GM06990 (cell line): ENCODE results near the gene IL5RA.

Experiments used
- DNase-seq: peaks from one replicate; pipeline ENCODE4 v3.0.0-alpha.2; 2011; ENCODE audit not compliant: insufficient read length; ENCODE audit errors: extremely low read depth
- H3K27me3 ChIP-seq: replicated peaks from 2 replicates; pipeline ENCODE4 v1.6.0; 2011; ENCODE audit warnings: low read length; ENCODE audit not compliant: control insufficient read depth, insufficient read depth
- H3K36me3 ChIP-seq: 2 replicates; pipeline ENCODE4 v1.5.1; 2011; ENCODE audit warnings: low read length; ENCODE audit not compliant: control insufficient read depth, insufficient read depth
- H3K4me3 ChIP-seq: replicated peaks from 2 replicates; pipeline ENCODE4 v1.5.1; 2011; ENCODE audit warnings: low read depth, mild to moderate bottlenecking, control low read depth, low read length
- TF ChIP-seq, protein P1 (sequence below): IDR thresholded peaks from 2 replicates; pipeline ENCODE4 v1.5.1; 2011; ENCODE audit warnings: low read length, control low read depth, mild to moderate bottlenecking, inconsistent platforms; ENCODE audit not compliant: insufficient read depth, poor library complexity, severe bottlenecking

The IL5RA gene

DNA sequence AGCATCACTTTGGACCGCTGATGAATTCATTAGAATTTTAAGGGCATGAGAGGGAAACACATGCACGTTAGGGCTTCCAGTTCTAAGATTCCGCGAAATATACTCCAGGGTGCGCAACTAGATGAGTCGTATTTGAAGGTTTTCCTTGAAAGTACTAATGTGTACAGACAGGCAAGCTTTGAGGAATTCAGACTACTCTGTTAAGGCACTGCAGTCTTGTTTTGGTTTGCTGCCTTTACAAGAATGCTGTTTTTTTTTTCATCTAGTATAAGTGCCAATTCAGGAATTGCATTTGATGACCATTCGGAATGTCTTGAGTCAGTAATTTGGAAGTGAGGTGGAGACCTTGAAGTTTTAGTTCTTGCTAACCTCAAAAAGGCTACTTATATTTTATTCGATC lies 35.7 kb upstream of the IL5RA start:
- no peak for DNase-seq
- H3K36me3 ChIP-seq, result peaks cover 7% of the 10 kb centered on the region
- TF ChIP-seq, protein P1, sequence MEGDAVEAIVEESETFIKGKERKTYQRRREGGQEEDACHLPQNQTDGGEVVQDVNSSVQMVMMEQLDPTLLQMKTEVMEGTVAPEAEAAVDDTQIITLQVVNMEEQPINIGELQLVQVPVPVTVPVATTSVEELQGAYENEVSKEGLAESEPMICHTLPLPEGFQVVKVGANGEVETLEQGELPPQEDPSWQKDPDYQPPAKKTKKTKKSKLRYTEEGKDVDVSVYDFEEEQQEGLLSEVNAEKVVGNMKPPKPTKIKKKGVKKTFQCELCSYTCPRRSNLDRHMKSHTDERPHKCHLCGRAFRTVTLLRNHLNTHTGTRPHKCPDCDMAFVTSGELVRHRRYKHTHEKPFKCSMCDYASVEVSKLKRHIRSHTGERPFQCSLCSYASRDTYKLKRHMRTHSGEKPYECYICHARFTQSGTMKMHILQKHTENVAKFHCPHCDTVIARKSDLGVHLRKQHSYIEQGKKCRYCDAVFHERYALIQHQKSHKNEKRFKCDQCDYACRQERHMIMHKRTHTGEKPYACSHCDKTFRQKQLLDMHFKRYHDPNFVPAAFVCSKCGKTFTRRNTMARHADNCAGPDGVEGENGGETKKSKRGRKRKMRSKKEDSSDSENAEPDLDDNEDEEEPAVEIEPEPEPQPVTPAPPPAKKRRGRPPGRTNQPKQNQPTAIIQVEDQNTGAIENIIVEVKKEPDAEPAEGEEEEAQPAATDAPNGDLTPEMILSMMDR, result no peak
- H3K27me3 ChIP-seq, result no peaks in the 10 kb centered on the region
- no peak overlapping the region for H3K4me3 ChIP-seq

DNA sequence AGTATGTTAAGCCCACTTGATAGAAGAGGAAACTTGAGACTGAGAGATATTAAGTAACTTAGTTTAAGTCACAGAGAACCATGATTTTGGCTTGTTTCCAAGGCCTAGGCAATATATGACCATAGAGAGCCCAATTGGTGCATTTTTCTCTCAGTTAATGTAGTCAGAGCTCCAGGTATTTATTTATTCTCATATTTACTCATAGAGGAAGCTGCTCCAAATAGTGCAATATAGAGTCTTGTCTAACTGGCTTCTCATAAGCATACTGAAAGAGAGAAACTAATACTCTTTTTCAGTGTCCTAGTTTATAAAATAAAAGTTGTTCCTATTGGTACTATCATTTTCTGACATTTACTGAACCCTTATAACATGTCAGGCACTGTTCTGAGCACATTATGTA lies 31.8 kb upstream of the IL5RA start:
- no peak overlapping the region for H3K4me3 ChIP-seq
- H3K36me3 ChIP-seq, result peaks cover 11% of the 10 kb centered on the region
- DNase-seq, result no peak
- TF ChIP-seq, protein P1, result no peak
- no peaks in the 10 kb centered on the region for H3K27me3 ChIP-seq

DNA sequence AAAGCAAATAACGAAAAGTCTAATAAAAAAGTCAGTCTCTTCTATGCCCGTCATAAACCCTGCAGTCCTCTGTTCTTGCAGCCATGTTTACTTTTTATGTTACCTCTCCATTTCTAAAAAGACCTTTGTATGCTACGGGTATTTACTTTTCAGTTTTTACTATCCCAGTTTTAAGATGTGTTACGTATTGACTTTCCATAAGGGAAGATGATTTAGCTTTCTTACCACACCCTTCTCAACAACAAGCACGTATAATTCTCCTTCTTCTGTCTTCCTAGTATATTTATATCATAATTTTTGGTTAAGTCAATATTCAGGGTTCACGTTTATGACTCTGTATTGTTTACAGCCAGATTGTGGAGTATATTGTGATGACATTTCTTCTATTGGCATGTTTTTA lies 27.4 kb upstream of the IL5RA start:
- H3K36me3 ChIP-seq, result peaks cover 13% of the 10 kb centered on the region
- no peaks in the 10 kb centered on the region for H3K27me3 ChIP-seq
- H3K4me3 ChIP-seq, result no peak overlapping the region
- TF ChIP-seq, protein P1, result no peak
- no peak for DNase-seq

DNA sequence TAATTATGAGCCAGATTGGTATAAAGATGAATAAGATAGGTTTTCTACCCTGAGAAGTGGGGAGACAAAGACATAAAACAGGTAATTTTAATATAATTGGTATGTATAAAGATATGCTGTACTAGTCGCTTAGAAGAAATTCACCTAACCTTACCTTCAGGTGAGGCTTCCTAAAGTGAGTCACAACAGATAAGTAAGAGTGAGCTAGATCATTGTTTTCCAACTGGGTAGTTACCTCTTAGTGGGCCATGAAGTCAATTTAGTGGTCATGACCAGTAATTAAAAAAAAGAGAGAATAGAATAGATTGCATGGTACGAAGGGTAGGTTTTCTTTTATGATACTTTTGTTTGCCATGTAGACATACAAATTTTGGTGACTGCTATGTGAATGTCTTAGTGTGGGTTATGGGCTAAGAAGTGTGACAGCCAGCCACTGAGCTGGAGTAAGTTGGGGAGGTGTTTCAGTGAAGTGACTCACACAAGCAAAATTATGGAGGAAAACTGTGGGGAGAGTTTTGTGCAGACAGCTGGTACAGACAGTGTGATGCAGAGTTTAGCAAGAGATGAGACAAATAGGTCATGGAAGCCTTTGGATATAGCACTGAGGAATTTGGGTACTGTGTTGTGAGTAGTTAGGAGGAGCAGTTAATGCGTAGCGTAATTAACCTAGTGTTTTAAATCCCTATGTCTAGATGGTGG lies 24.7 kb upstream of the IL5RA start:
- H3K36me3 ChIP-seq, result peaks cover 11% of the 10 kb centered on the region
- TF ChIP-seq, protein P1, result no peak
- DNase-seq, result no peak
- no peaks in the 10 kb centered on the region for H3K27me3 ChIP-seq
- H3K4me3 ChIP-seq, result no peak overlapping the region

DNA sequence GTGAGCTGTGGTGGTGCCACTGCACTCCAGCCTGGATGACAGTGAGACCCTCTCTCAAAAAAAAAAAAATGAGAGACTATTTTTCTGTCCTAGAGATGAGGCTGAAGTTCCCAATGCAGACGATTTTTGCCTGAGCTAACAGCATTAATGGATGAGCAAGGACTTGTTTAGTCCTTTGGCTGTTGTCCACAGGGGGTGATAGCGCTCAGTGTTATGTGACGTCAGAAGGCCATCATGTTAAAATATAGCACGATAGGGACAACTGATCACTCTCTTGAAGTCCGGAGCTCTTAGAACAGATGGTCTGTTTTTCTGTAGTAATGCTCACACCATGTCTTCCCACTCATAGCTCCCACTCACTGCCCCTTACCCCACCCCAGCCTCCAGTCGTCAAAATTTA lies 23.3 kb upstream of the IL5RA start:
- no peak overlapping the region for H3K4me3 ChIP-seq
- no peak for DNase-seq
- TF ChIP-seq, protein P1, result no peak
- H3K27me3 ChIP-seq, result no peaks in the 10 kb centered on the region
- H3K36me3 ChIP-seq, result peaks cover 14% of the 10 kb centered on the region

DNA sequence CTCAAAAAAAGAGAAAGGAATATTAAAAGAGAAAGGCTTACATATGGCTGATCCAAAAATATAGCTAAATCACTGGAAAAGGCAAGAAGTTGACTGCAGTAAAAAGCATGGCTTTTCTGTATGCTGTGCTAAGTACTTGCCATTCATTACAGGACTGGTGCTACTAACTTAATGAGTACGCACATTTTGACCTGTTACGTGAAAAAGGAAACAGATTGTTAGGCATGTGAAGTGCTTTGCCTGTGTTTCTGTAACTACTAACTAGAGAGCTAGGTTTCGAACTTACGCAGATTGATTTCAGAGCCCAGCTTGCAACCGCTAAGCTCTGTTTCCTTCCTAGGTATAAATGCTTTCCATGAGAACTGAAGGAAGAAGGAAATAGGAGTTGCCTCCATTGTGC lies 19.4 kb upstream of the IL5RA start:
- DNase-seq, result no peak
- no peaks in the 10 kb centered on the region for H3K27me3 ChIP-seq
- no peak overlapping the region for H3K4me3 ChIP-seq
- TF ChIP-seq, protein P1, result no peak
- peaks cover 12% of the 10 kb centered on the region for H3K36me3 ChIP-seq
